K562 (cell line): ENCODE results near the gene SOCS3. TPM values are rescaled to one million over a fixed set of nuclear protein-coding genes. Genes with fewer than 3 reads are reported as not detected.

Source experiments
- SETDB1 ChIP-seq: IDR thresholded peaks from one replicate; pipeline ENCODE4 v1.6.1; 2012; ENCODE audit warnings: low read length, control low read depth, inconsistent platforms
- SRSF9 ChIP-seq: fragments of 200-400 bp; formaldehyde crosslinking; IDR thresholded peaks from 2 replicates; pipeline ENCODE4 v1.6.1; 2017; ENCODE audit warnings: low read depth, low read length, borderline replicate concordance
- STAT5B ChIP-seq: fragments of 250-450 bp; sonication (Bioruptor Pico); IDR thresholded peaks from 2 replicates; pipeline ENCODE4 v1.8.0; 2021; ENCODE audit warnings: mild to moderate bottlenecking, inconsistent platforms
- TOE1 ChIP-seq, 2 experiments: fragments of 450-650 bp in 1 of 2; sonication (generic) in 1 of 2; formaldehyde crosslinking in 1 of 2; IDR thresholded peaks; 2 replicates each; pipeline versions ENCODE4 v1.7.1 to v1.8.0; 2016 to 2022; ENCODE audit warnings: borderline replicate concordance in 2 of 2, mild to moderate bottlenecking in 2 of 2, antibody characterized with exemption in 1 of 2, inconsistent platforms in 1 of 2, low read depth in 1 of 2, missing genetic modification reagents in 1 of 2, moderate library complexity in 1 of 2
- polyA plus RNA-seq, 8 experiments: library from polyadenylated mRNA; depleted of rRNA in 4 of 8; stranded (reverse) in 5 of 8; unstranded in 3 of 8; fragments of >200 nt; fragmentation: Nextera tagmentation in 2 of 8; fragmentation: Illumina TruSeq in 1 of 8; extraction: Ambion mirVana in 2 of 8; extraction: Trizol in 1 of 8; gene quantifications; 2 replicates each; pipeline versions ENCODE4 v1.2.1 to v1.2.3, GENCODE V29; 2011 to 2014; ENCODE audit warnings: inconsistent platforms in 1 of 8, missing spikeins in 1 of 8
- total RNA-seq, 7 experiments: library from RNA; depleted of rRNA in 6 of 7; stranded (reverse); fragments of >200 nt in 6 of 7; fragmentation: Illumina TruSeq in 2 of 7; extraction: Trizol in 2 of 7; gene quantifications; 2 replicates each; pipeline versions ENCODE4 v1.2.1 to v1.2.3, GENCODE V29; 2011 to 2021; ENCODE audit warnings: low replicate concordance in 1 of 7
- TF ChIP-seq, protein P1 (sequence below): sonication (generic); formaldehyde crosslinking; IDR thresholded peaks from 2 replicates; pipeline ENCODE4 v1.4.0; 2020; ENCODE audit warnings: mild to moderate bottlenecking, missing genetic modification reagents
- TF ChIP-seq, protein P2 (sequence below): fragments of 450-650 bp; formaldehyde crosslinking; IDR thresholded peaks from 2 replicates; pipeline ENCODE4 v1.4.0; 2022; ENCODE audit warnings: mild to moderate bottlenecking, moderate library complexity
- TF ChIP-seq, protein P3 (sequence below): fragments of 200-600 bp; sonication (generic); IDR thresholded peaks from one replicate; pipeline ENCODE4 v1.6.1; 2012; ENCODE audit warnings: mild to moderate bottlenecking, low read depth, low read length, inconsistent platforms

The SOCS3 gene
- total and polyA plus RNA-seq, 9 of the 15 experiments (the other 6 are each of a cell fraction or from before 2014, with no cell fraction given), result 0.56 to 38.9 (median 13.7) TPM

DNA sequence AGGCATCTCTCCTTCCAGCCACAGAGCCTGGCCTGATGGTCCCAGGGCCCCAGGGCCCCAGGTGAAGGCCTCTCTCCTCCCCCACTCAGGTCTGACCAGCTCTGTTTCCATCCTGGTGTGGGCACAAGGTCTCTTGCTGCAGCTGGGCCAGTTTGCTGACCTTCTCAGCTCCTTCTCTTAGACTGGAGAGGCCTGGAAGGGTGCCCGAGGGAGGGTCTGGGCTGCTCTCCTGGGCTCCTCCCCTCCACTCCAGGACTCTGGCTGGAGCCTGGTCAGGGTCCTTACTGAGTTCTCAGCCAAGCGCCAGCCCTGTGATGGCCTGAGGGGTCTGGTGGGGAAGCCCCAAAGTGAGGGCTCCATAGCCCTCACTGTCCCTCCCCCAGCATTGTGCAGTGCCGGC, 12.4 kb downstream of the SOCS3 start (continued):
- TF ChIP-seq, protein P1, sequence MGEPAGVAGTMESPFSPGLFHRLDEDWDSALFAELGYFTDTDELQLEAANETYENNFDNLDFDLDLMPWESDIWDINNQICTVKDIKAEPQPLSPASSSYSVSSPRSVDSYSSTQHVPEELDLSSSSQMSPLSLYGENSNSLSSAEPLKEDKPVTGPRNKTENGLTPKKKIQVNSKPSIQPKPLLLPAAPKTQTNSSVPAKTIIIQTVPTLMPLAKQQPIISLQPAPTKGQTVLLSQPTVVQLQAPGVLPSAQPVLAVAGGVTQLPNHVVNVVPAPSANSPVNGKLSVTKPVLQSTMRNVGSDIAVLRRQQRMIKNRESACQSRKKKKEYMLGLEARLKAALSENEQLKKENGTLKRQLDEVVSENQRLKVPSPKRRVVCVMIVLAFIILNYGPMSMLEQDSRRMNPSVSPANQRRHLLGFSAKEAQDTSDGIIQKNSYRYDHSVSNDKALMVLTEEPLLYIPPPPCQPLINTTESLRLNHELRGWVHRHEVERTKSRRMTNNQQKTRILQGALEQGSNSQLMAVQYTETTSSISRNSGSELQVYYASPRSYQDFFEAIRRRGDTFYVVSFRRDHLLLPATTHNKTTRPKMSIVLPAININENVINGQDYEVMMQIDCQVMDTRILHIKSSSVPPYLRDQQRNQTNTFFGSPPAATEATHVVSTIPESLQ (CRISPR knock-in tag), result no peak
- TF ChIP-seq, protein P2, sequence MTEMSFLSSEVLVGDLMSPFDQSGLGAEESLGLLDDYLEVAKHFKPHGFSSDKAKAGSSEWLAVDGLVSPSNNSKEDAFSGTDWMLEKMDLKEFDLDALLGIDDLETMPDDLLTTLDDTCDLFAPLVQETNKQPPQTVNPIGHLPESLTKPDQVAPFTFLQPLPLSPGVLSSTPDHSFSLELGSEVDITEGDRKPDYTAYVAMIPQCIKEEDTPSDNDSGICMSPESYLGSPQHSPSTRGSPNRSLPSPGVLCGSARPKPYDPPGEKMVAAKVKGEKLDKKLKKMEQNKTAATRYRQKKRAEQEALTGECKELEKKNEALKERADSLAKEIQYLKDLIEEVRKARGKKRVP, result no peak
- TF ChIP-seq SRSF9, result no peak
- TF ChIP-seq, protein P3, sequence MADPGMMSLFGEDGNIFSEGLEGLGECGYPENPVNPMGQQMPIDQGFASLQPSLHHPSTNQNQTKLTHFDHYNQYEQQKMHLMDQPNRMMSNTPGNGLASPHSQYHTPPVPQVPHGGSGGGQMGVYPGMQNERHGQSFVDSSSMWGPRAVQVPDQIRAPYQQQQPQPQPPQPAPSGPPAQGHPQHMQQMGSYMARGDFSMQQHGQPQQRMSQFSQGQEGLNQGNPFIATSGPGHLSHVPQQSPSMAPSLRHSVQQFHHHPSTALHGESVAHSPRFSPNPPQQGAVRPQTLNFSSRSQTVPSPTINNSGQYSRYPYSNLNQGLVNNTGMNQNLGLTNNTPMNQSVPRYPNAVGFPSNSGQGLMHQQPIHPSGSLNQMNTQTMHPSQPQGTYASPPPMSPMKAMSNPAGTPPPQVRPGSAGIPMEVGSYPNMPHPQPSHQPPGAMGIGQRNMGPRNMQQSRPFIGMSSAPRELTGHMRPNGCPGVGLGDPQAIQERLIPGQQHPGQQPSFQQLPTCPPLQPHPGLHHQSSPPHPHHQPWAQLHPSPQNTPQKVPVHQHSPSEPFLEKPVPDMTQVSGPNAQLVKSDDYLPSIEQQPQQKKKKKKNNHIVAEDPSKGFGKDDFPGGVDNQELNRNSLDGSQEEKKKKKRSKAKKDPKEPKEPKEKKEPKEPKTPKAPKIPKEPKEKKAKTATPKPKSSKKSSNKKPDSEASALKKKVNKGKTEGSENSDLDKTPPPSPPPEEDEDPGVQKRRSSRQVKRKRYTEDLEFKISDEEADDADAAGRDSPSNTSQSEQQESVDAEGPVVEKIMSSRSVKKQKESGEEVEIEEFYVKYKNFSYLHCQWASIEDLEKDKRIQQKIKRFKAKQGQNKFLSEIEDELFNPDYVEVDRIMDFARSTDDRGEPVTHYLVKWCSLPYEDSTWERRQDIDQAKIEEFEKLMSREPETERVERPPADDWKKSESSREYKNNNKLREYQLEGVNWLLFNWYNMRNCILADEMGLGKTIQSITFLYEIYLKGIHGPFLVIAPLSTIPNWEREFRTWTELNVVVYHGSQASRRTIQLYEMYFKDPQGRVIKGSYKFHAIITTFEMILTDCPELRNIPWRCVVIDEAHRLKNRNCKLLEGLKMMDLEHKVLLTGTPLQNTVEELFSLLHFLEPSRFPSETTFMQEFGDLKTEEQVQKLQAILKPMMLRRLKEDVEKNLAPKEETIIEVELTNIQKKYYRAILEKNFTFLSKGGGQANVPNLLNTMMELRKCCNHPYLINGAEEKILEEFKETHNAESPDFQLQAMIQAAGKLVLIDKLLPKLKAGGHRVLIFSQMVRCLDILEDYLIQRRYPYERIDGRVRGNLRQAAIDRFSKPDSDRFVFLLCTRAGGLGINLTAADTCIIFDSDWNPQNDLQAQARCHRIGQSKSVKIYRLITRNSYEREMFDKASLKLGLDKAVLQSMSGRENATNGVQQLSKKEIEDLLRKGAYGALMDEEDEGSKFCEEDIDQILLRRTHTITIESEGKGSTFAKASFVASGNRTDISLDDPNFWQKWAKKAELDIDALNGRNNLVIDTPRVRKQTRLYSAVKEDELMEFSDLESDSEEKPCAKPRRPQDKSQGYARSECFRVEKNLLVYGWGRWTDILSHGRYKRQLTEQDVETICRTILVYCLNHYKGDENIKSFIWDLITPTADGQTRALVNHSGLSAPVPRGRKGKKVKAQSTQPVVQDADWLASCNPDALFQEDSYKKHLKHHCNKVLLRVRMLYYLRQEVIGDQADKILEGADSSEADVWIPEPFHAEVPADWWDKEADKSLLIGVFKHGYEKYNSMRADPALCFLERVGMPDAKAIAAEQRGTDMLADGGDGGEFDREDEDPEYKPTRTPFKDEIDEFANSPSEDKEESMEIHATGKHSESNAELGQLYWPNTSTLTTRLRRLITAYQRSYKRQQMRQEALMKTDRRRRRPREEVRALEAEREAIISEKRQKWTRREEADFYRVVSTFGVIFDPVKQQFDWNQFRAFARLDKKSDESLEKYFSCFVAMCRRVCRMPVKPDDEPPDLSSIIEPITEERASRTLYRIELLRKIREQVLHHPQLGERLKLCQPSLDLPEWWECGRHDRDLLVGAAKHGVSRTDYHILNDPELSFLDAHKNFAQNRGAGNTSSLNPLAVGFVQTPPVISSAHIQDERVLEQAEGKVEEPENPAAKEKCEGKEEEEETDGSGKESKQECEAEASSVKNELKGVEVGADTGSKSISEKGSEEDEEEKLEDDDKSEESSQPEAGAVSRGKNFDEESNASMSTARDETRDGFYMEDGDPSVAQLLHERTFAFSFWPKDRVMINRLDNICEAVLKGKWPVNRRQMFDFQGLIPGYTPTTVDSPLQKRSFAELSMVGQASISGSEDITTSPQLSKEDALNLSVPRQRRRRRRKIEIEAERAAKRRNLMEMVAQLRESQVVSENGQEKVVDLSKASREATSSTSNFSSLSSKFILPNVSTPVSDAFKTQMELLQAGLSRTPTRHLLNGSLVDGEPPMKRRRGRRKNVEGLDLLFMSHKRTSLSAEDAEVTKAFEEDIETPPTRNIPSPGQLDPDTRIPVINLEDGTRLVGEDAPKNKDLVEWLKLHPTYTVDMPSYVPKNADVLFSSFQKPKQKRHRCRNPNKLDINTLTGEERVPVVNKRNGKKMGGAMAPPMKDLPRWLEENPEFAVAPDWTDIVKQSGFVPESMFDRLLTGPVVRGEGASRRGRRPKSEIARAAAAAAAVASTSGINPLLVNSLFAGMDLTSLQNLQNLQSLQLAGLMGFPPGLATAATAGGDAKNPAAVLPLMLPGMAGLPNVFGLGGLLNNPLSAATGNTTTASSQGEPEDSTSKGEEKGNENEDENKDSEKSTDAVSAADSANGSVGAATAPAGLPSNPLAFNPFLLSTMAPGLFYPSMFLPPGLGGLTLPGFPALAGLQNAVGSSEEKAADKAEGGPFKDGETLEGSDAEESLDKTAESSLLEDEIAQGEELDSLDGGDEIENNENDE, result no peak
- TF ChIP-seq STAT5B (CRISPR knock-in tag), result no peak
- TF ChIP-seq SETDB1, result no peak
- TF ChIP-seq TOE1 (IDR thresholded peaks at IDR 0.05; ENCODE audit: borderline replicate concordance), result no peak
- TF ChIP-seq TOE1 (CRISPR knock-in tag; IDR thresholded peaks at IDR 0.05; ENCODE audit: borderline replicate concordance, low read depth), result no peak
